SKM-1 (cell line): ENCODE results near the gene KAT8.

Experiments used
- DNase-seq: peaks from one replicate; lab custom pipeline; 2025; ENCODE audit not compliant: unreplicated experiment; lab: John Stamatoyannopoulos, UW

KAT8 gene

GRCh38 chr16:31106509-31107464, 10.7 kb upstream of the KAT8 start:
- no peak for DNase-seq

- no peak for DNase-seq
Measured at GRCh38 chr16:31107465-31107867, 10.0 kb upstream of the KAT8 start.

- peak; percentile 57 for DNase-seq
Measured at GRCh38 chr16:31108035-31108793, 9.2 kb upstream of the KAT8 start, which contains the start of gene BCKDK. Gene BCKDK (plus strand): TSS chr16:31108386. CDS start chr16:31109224, 838 bp downstream.

- DNase-seq: no peak
Measured at GRCh38 chr16:31108794-31109558, 8.5 kb upstream of the KAT8 start.

- no peak for DNase-seq
Measured at GRCh38 chr16:31109622-31110021, 7.8 kb upstream of the KAT8 start.

GRCh38 chr16:31110106-31111034, 7.1 kb upstream of the KAT8 start:
- DNase-seq: no peak

GRCh38 chr16:31111881-31112466, 5.5 kb upstream of the KAT8 start:
- no peak for DNase-seq

GRCh38 chr16:31112711-31113110, 4.8 kb upstream of the KAT8 start:
- DNase-seq: no peak

GRCh38 chr16:31113121-31114120, 4.0 kb upstream of the KAT8 start:
- peak; percentile 78 for DNase-seq

GRCh38 chr16:31114468-31114867, 3.0 kb upstream of the KAT8 start:
- no peak for DNase-seq

GRCh38 chr16:31118223-31119155, 1.0 kb downstream of the KAT8 start:
- no peak for DNase-seq

GRCh38 chr16:31120129-31120528, 2.7 kb downstream of the KAT8 start:
- DNase-seq: no peak

- no peak for DNase-seq
Measured at GRCh38 chr16:31125844-31126243, 8.4 kb downstream of the KAT8 start.

GRCh38 chr16:31127182-31127581, 9.7 kb downstream of the KAT8 start:
- DNase-seq: no peak

- peak; percentile 98 for DNase-seq
Measured at GRCh38 chr16:31128711-31129567, 11.5 kb downstream of the KAT8 start.

GRCh38 chr16:31129568-31130335, 12.3 kb downstream of the KAT8 start:
- DNase-seq: no peak
